Measurements from ENCODE around the gene HS3ST6. TPM values are rescaled to one million over a fixed set of nuclear protein-coding genes. Genes with fewer than 3 reads are reported as not detected.

The HS3ST6 gene
- total and polyA plus RNA-seq, 2 donors, result 0.38 to 1.3 TPM

DNA sequence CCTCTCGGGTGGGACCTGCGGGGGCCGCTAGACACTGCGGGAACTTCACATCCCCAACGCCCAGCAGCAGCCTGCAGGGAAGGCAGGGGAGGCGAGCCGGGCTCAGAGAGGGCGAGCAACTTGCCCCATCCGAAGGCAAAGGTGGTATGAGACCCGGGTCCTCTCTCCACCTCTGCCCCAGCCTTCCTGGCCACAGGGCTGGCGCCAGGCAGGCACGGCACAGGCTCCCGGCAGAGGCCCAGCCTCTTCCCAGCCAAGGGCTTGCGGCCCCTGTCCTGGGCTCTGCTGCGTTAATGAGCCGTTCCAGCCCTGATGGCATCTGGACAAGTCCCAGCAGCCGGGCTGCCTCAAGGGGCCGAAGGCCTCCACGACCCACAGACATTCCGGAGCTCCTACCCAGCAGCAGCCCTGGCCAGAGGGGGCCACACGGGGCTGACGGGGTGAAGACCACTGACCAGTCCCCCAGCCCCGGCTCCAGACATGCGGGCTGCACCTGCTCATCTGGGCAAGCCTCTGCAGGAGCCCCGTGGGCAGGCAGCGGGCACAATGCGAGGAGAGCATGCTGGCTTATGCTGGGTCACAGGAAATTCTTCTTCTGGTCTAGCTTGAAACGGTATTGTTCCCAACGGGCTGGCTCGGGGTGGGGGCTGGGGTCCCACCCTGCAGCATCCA lies 1.2 kb upstream of the HS3ST6 start:
- DNase-seq (ENCODE audit: low read depth in 6 of 9, low spot score in 9 of 9), result no peak
- peaks cover 77 to 96% of the 10 kb centered on the region in 2 donors for H3K27me3 ChIP-seq (ENCODE audit: control insufficient read depth in 2 of 2, insufficient read depth in 1 of 2, low read length in 1 of 2)
- 46% methylated on average over 30 of the region's 30 CpGs for WGBS
- H3K36me3 ChIP-seq (ENCODE audit: control insufficient read depth in 2 of 2, insufficient read depth in 2 of 2, low read length in 1 of 2), result no peaks in the 10 kb centered on the region
- H3K27ac ChIP-seq (ENCODE audit: low read depth in 1 of 2, low read length in 1 of 2), result no peak overlapping the region
- H3K4me3 ChIP-seq (ENCODE audit: low read length in 2 of 2), result no peak overlapping the region
- peaks cover 0 to 7% of the 10 kb centered on the region in 2 donors for H3K4me1 ChIP-seq (ENCODE audit: control insufficient read depth in 2 of 2, insufficient read depth in 2 of 2, low read length in 2 of 2)
- peaks cover 0 to 8% of the 10 kb centered on the region in 2 donors for H3K9me3 ChIP-seq (ENCODE audit: control insufficient read depth in 2 of 2, insufficient read depth in 1 of 2, low read length in 1 of 2)

- 4% methylated on average over 81 of the region's 81 CpGs for WGBS
- Histone ChIP-seq H3K9me3 (ENCODE audit: control insufficient read depth in 2 of 2, insufficient read depth in 1 of 2, low read length in 1 of 2) (peaks cover 0 to 3% of the 10 kb centered on the region in 2 donors), H3K27ac (ENCODE audit: low read depth in 1 of 2, low read length in 1 of 2) (no peak overlapping the region), H3K27me3 (ENCODE audit: control insufficient read depth in 2 of 2, insufficient read depth in 1 of 2, low read length in 1 of 2) (peaks cover 68 to 95% of the 10 kb centered on the region in 2 donors), H3K4me3 (ENCODE audit: low read length in 2 of 2) (no peak overlapping the region), H3K36me3 (ENCODE audit: control insufficient read depth in 2 of 2, insufficient read depth in 2 of 2, low read length in 1 of 2) (no peaks in the 10 kb centered on the region), H3K4me1 (ENCODE audit: control insufficient read depth in 2 of 2, insufficient read depth in 2 of 2, low read length in 2 of 2) (peaks cover 0 to 2% of the 10 kb centered on the region in 2 donors)
- DNase-seq (ENCODE audit: low read depth in 6 of 9, low spot score in 9 of 9), result no peak
These were observed 407 bp downstream of the HS3ST6 start for GRCh38 chr16:1917665-1918350.

DNA sequence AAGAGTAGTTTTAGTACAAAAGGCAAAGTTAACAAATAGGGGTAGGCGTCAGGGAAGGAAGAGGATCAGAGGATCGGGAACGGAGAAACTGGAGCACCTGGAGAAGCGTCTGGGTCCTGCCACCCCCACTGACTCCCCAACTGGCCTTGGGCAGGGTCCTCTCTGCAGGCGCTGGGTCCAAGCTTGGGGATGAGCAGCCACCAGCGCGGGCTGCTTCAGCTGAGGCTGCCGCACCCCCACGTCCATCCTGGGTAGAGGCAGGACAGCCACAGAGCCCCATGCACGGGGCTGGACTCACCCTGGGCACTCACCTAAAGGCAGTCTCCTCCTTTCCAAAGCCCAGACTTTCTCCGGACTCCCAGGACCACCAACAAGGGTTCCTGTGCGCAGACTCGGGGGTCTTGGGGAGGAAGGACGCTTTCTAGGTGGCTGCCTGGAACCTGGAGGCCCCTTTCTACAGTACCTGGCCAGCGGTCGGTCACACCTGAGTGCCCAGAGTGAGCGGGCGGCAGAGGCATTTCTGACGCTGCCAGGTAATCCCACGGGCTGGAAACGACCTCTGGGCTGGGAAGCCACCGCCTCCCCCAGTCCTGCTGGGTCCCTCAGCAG lies 1.1 kb downstream of the HS3ST6 start:
- Histone ChIP-seq H3K9me3 (ENCODE audit: control insufficient read depth in 2 of 2, insufficient read depth in 1 of 2, low read length in 1 of 2) (peaks cover 0 to 3% of the 10 kb centered on the region in 2 donors), H3K27ac (ENCODE audit: low read depth in 1 of 2, low read length in 1 of 2) (no peak overlapping the region), H3K36me3 (ENCODE audit: control insufficient read depth in 2 of 2, insufficient read depth in 2 of 2, low read length in 1 of 2) (no peaks in the 10 kb centered on the region), H3K27me3 (ENCODE audit: control insufficient read depth in 2 of 2, insufficient read depth in 1 of 2, low read length in 1 of 2) (peaks cover 61 to 92% of the 10 kb centered on the region in 2 donors), H3K4me1 (ENCODE audit: control insufficient read depth in 2 of 2, insufficient read depth in 2 of 2, low read length in 2 of 2) (peaks cover 0 to 2% of the 10 kb centered on the region in 2 donors), H3K4me3 (ENCODE audit: low read length in 2 of 2) (no peak overlapping the region)
- DNase-seq (ENCODE audit: low read depth in 6 of 9, low spot score in 9 of 9), result no peak
- WGBS, result 10% methylated on average over 22 of the region's 22 CpGs

- Histone ChIP-seq H3K27me3 (ENCODE audit: control insufficient read depth in 2 of 2, insufficient read depth in 1 of 2, low read length in 1 of 2) (peaks cover 60 to 91% of the 10 kb centered on the region in 2 donors), H3K4me1 (ENCODE audit: control insufficient read depth in 2 of 2, insufficient read depth in 2 of 2, low read length in 2 of 2) (peaks cover 0 to 2% of the 10 kb centered on the region in 2 donors)
- no peak for DNase-seq (ENCODE audit: low read depth in 6 of 9, low spot score in 9 of 9)
These were observed 1.6 kb downstream of the HS3ST6 start for GRCh38 chr16:1916640-1916990.

DNA sequence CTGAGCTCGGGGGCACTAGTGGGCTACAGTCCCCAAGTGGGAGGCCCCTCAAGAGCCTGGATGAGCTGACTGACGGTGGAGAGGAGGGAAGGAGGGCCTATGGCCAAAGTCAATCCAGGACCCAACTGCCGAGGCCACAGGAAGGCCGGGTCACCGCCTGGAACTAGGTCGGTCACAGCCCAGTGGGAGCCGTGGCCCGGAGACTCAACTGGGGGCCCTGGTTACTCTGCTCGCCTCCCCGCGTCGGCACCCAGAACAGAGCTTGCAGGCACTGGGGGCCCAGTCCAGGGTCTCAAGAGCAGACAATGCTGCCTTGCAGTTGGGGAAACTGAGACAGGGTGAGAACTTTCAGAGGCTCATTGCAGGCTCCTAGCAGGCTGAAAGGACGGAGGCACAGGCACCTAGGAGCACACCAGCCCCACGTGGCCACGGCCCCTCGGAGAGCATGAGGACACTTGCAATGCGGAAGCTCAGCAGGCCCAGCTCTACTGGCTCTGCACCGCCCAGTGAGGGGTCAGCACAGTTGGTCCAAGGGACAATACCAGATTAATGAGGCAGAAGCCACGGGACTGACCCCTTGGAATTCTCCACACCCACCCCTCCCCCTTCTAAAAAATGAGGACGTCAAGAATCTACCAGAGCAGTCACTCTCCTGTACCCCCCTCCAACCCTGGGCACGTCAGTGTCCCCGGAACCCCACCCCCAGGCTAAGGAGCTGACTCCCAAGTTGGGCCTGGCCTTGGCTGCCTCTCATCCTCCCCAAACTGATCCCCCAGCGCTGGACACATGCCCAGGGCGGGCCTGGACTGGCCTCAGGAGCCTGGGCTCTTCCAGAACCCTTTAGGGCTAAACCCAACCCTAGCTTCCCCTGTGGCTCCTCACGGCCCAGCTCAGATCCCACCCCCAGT lies 2.2 kb downstream of the HS3ST6 start:
- Histone ChIP-seq H3K27me3 (ENCODE audit: control insufficient read depth in 2 of 2, insufficient read depth in 1 of 2, low read length in 1 of 2) (peaks cover 55 to 85% of the 10 kb centered on the region in 2 donors), H3K4me1 (ENCODE audit: control insufficient read depth in 2 of 2, insufficient read depth in 2 of 2, low read length in 2 of 2) (peaks cover 0 to 2% of the 10 kb centered on the region in 2 donors), H3K36me3 (ENCODE audit: control insufficient read depth in 2 of 2, insufficient read depth in 2 of 2, low read length in 1 of 2) (no peaks in the 10 kb centered on the region), H3K9me3 (ENCODE audit: control insufficient read depth in 2 of 2, insufficient read depth in 1 of 2, low read length in 1 of 2) (peaks cover 0 to 3% of the 10 kb centered on the region in 2 donors), H3K4me3 (ENCODE audit: low read length in 2 of 2) (no peak overlapping the region), H3K27ac (ENCODE audit: low read depth in 1 of 2, low read length in 1 of 2) (no peak overlapping the region)
- 70% methylated on average over 25 of the region's 25 CpGs for WGBS
- no peak for DNase-seq (ENCODE audit: low read depth in 6 of 9, low spot score in 9 of 9)

More at GRCh38 chr16:1916640-1916990, 1.6 kb downstream of the HS3ST6 start:
- Histone ChIP-seq H3K9me3 (ENCODE audit: control insufficient read depth in 2 of 2, insufficient read depth in 1 of 2, low read length in 1 of 2) (peaks cover 0 to 3% of the 10 kb centered on the region in 2 donors), H3K36me3 (ENCODE audit: control insufficient read depth in 2 of 2, insufficient read depth in 2 of 2, low read length in 1 of 2) (no peaks in the 10 kb centered on the region), H3K4me3 (ENCODE audit: low read length in 2 of 2) (no peak overlapping the region), H3K27ac (ENCODE audit: low read depth in 1 of 2, low read length in 1 of 2) (no peak overlapping the region)
- 19% methylated on average over 5 of the region's 5 CpGs for WGBS

- Histone ChIP-seq H3K36me3 (ENCODE audit: control insufficient read depth in 2 of 2, insufficient read depth in 2 of 2, low read length in 1 of 2) (no peaks in the 10 kb centered on the region), H3K4me3 (ENCODE audit: low read length in 2 of 2) (no peak overlapping the region), H3K27ac (ENCODE audit: low read depth in 1 of 2, low read length in 1 of 2) (no peak overlapping the region), H3K4me1 (ENCODE audit: control insufficient read depth in 2 of 2, insufficient read depth in 2 of 2, low read length in 2 of 2) (peaks cover 0 to 2% of the 10 kb centered on the region in 2 donors), H3K9me3 (ENCODE audit: control insufficient read depth in 2 of 2, insufficient read depth in 1 of 2, low read length in 1 of 2) (no peaks in the 10 kb centered on the region), H3K27me3 (ENCODE audit: control insufficient read depth in 2 of 2, insufficient read depth in 1 of 2, low read length in 1 of 2) (peaks cover 46 to 78% of the 10 kb centered on the region in 2 donors)
- WGBS, result 57% methylated on average over 8 of the region's 8 CpGs
- DNase-seq (ENCODE audit: low read depth in 6 of 9, low spot score in 9 of 9), result no peak
These were observed 3.2 kb downstream of the HS3ST6 start for GRCh38 chr16:1914988-1915387.

DNA sequence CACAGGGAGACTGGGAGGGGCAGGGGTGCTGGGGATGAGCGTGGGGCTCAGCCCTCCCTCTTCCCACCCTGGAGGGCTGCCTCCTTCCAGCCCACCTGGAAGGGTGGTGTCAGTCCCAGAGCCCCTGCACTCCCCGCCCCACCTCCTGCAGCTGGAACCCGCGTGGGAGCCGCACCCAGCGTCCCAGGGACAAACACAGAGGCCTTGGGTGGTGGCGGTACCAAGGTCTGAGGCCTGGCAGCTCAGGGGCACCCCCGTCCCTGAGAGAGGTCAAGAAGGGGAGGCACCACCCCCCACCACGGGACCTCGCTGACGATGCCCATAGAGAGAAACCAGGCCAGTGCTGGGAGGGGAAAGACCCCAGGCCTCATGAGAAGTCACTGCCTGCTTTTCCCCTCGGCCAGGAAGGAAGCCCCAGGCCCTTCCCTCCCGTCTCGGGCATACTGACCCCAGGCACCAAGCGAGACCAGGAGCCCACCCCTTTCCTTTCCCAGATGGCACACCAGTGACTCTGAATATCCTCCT lies 4.1 kb downstream of the HS3ST6 start:
- WGBS, result 52% methylated on average over 15 of the region's 15 CpGs

DNA sequence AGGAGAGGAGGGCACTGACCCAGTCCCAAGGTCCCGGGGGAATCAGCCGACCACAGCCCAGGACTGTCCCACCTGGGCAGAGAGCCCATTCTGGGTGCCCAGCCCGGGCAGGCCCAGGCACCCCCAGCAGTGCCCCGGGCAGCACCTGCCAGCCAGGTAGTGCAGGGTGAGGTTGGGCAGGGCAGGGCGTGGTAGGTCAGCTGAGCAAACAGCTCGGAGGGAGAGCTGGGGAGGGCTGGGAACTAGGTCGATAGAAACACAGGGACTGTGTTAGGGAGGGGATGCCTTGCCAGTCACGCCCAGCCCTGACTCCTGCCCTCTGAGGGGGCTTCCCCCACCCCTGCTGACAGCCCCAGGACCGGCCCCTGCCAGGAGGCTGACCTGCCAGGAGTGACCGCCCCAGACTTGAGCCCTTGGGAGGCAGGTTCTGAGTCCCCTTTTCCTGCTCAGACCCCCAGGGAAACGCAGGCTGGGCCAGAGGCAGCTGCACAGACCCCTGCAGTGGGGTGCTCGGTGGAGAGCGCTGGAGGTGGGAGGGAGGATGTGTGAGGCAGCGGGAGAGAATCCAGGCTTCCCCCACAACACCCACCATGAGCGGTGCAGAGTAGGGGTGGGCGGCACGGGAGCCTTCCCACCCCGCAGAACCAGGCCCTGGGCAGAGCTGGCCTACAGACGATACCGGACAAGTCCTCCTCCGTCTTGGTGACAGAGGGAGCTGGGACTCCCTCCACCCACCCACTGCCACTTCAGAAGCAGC lies 4.7 kb downstream of the HS3ST6 start:
- no peak for DNase-seq (ENCODE audit: low read depth in 6 of 9, low spot score in 9 of 9)
- 70% methylated on average over 21 of the region's 21 CpGs for WGBS
- Histone ChIP-seq H3K27ac (ENCODE audit: low read depth in 1 of 2, low read length in 1 of 2) (no peak overlapping the region), H3K9me3 (ENCODE audit: control insufficient read depth in 2 of 2, insufficient read depth in 1 of 2, low read length in 1 of 2) (no peaks in the 10 kb centered on the region), H3K36me3 (ENCODE audit: control insufficient read depth in 2 of 2, insufficient read depth in 2 of 2, low read length in 1 of 2) (no peaks in the 10 kb centered on the region), H3K4me1 (ENCODE audit: control insufficient read depth in 2 of 2, insufficient read depth in 2 of 2, low read length in 2 of 2) (peaks cover 0 to 2% of the 10 kb centered on the region in 2 donors), H3K4me3 (ENCODE audit: low read length in 2 of 2) (no peak overlapping the region), H3K27me3 (ENCODE audit: control insufficient read depth in 2 of 2, insufficient read depth in 1 of 2, low read length in 1 of 2) (peaks cover 37 to 76% of the 10 kb centered on the region in 2 donors)

More for the DNA sequence above, 4.1 kb downstream of the HS3ST6 start:
- H3K27ac ChIP-seq (ENCODE audit: low read depth in 1 of 2, low read length in 1 of 2), result no peak overlapping the region
- no peak overlapping the region for H3K4me3 ChIP-seq (ENCODE audit: low read length in 2 of 2)
- H3K27me3 ChIP-seq (ENCODE audit: control insufficient read depth in 2 of 2, insufficient read depth in 1 of 2, low read length in 1 of 2), result peaks cover 39 to 76% of the 10 kb centered on the region in 2 donors
- peaks cover 0 to 2% of the 10 kb centered on the region in 2 donors for H3K4me1 ChIP-seq (ENCODE audit: control insufficient read depth in 2 of 2, insufficient read depth in 2 of 2, low read length in 2 of 2)
- no peaks in the 10 kb centered on the region for H3K9me3 ChIP-seq (ENCODE audit: control insufficient read depth in 2 of 2, insufficient read depth in 1 of 2, low read length in 1 of 2)
- no peak for DNase-seq (ENCODE audit: low read depth in 6 of 9, low spot score in 9 of 9)
- no peaks in the 10 kb centered on the region for H3K36me3 ChIP-seq (ENCODE audit: control insufficient read depth in 2 of 2, insufficient read depth in 2 of 2, low read length in 1 of 2)

All from thymus (tissue), 11 donors.